RWPE1 (cell line): ENCODE data around the gene PLEKHG5.

Source experiments
- CTCF ChIA-PET: fragments of 350-600 bp; sonication (Branson Sonifier 250); formaldehyde crosslinking; extraction: SDS; loops from one replicate; lab custom pipeline; 2021; lab: Yijun Ruan, JAX
- POLR2A ChIA-PET: fragments of 400-600 bp; formaldehyde crosslinking; extraction: SDS; loops from one replicate; lab custom pipeline; 2020; ENCODE audit warnings: antibody characterized with exemption; ENCODE audit not compliant: low non-redundant PET; lab: Yijun Ruan, JAX
- DNase-seq: peaks from one replicate; pipeline ENCODE4 v3.0.0; 2012; ENCODE audit warnings: low spot score
- H3K27ac ChIP-seq: fragments of 450-650 bp; 2 replicates; pipeline ENCODE4 v1.5.1; 2017
- TF ChIP-seq, protein P1 (sequence below): fragments of 450-650 bp; conservative IDR thresholded peaks from 2 replicates; pipeline ENCODE4 v1.5.1; 2017; ENCODE audit warnings: low read depth, mild to moderate bottlenecking

The PLEKHG5 gene

DNA sequence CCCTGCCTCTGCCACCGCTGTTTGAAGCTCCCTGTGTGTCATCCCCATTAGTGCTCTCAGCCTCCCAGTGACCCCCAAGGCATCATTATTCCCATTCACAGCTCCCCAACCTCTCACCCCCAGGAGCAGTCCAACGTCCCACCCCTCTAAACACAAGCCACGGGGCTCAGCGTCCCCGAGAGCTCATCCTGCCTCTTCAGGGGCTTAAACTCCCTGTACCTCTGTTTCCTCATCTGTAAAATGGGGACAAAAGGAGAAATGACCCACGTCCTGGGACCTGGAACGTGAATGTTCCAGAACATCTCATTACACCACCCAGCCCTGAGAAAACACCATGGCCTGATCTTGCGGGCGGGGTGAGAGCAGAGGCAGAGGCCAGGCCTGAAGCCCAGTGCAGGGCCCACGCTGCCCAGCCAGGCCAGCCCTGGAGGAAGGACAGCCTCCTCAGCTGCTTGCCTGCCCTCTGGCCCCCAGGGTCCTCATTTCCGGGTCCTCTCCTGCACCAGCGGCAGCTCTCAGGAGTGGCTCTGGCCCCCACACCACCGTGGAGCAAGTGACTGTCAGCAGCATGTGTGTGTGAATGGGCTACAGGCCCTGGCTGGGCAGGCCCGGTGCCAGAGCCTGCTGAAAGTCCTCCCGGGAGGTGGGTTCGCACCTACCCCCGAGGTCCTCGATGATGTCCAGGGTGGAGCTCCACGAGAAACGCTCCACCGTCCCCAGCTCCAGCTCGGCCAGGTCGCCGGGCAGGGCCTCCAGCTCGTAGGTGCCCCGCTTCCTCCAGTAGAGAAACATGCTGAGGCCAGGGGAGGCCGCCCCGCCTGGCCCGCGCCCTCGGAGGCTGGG lies 14.1 kb upstream of the PLEKHG5 start:
- ChIA-PET POLR2A (interaction anchor here (0.6 kb wide), 1 partner anchor 47 kb away, joined by 6 read pairs; no protein-coding TSS in a partner anchor), CTCF (no interaction called here)
- DNase-seq: no peak
- no peak overlapping the region for H3K27ac ChIP-seq
- TF ChIP-seq, protein P1, sequence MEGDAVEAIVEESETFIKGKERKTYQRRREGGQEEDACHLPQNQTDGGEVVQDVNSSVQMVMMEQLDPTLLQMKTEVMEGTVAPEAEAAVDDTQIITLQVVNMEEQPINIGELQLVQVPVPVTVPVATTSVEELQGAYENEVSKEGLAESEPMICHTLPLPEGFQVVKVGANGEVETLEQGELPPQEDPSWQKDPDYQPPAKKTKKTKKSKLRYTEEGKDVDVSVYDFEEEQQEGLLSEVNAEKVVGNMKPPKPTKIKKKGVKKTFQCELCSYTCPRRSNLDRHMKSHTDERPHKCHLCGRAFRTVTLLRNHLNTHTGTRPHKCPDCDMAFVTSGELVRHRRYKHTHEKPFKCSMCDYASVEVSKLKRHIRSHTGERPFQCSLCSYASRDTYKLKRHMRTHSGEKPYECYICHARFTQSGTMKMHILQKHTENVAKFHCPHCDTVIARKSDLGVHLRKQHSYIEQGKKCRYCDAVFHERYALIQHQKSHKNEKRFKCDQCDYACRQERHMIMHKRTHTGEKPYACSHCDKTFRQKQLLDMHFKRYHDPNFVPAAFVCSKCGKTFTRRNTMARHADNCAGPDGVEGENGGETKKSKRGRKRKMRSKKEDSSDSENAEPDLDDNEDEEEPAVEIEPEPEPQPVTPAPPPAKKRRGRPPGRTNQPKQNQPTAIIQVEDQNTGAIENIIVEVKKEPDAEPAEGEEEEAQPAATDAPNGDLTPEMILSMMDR: no peak

GRCh38 chr1:6504887-6505286 lies 13.4 kb upstream of the PLEKHG5 start:
- DNase-seq: no peak
- H3K27ac ChIP-seq: no peak overlapping the region
- TF ChIP-seq, protein P1: no peak
- ChIA-PET POLR2A (no interaction called here), CTCF (no interaction called here)

- ChIA-PET CTCF (interaction anchor here (0.5 kb wide), 1 partner anchor 14 kb away, joined by 3 read pairs; no protein-coding TSS in a partner anchor), POLR2A (no interaction called here)
- H3K27ac ChIP-seq: no peak overlapping the region
- TF ChIP-seq, protein P1: no peak
- no peak for DNase-seq
These were observed 12.6 kb upstream of the PLEKHG5 start for GRCh38 chr1:6503884-6504602.

GRCh38 chr1:6502000-6502891 lies 10.8 kb upstream of the PLEKHG5 start:
- no peak for DNase-seq
- POLR2A ChIA-PET: no interaction called here
- CTCF ChIA-PET: interaction anchor here (0.7 to 1.0 kb wide), 4 partner anchors 12 to 52 kb away, joined by 3 to 4 read pairs (median 3); partner anchors contain the start of gene NOL9

DNA sequence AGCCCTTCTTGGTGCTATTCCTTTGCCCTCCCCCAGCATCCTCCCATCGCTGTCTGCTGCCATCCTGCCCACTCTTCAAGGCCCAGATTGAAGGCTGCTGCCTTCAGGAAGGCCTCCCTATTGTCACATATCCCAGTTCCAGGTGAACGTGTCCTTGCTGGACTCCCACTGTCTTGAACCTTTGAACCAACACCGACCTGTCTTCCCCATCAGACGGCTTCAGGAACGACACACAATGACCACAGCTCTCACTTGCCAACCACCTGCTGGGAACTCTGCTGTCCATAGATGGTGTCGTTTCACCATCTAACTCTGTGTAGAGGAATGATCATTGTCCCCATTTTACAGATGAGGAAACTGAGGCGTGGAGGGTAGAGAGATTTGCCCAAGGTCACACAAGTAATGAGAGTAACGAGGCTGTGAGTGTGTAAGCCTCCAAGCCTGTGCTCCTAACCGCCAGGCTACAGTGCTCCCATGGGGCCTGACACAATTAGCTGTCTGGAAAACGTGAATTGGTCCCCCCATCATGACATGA lies 9.9 kb upstream of the PLEKHG5 start:
- CTCF ChIA-PET: interaction anchor here (0.5 to 0.7 kb wide), 2 partner anchors 15 to 29 kb away, joined by 3 to 4 read pairs; no protein-coding TSS in a partner anchor
- TF ChIP-seq, protein P1: no peak
- peak overlapping the region; percentile 44 for H3K27ac ChIP-seq
- no peak for DNase-seq
- POLR2A ChIA-PET: no interaction called here

More at GRCh38 chr1:6502000-6502891, 10.8 kb upstream of the PLEKHG5 start:
- H3K27ac ChIP-seq: peak overlapping the region; percentile 44
- TF ChIP-seq, protein P1: no peak
